Neural progenitor cell (in vitro differentiated cells): ENCODE measurements around the gene NR2F1-AS1. TPM values are rescaled to one million over a fixed set of nuclear protein-coding genes. Genes with fewer than 3 reads are reported as not detected.

Experiments
- DNase-seq: peaks from one replicate; pipeline ENCODE4 v3.0.0-alpha.2; 2016; ENCODE audit warnings: low spot score
- H2AFZ ChIP-seq: fragments of 200-600 bp; sonication (generic); replicated peaks from 2 replicates; pipeline ENCODE4 v1.6.1; 2016; ENCODE audit warnings: antibody characterized with exemption
- H3F3A ChIP-seq: fragments of 200-600 bp; sonication (generic); 2 replicates; pipeline ENCODE4 v1.6.1; 2016; ENCODE audit warnings: antibody characterized with exemption, low read depth
- H3K27ac ChIP-seq: fragments of 200-600 bp; sonication (generic); 2 replicates; pipeline ENCODE4 v1.5.1; 2016; ENCODE audit warnings: mild to moderate bottlenecking
- H3K27me3 ChIP-seq: fragments of 200-600 bp; sonication (generic); 2 replicates; pipeline ENCODE4 v1.6.1; 2016; ENCODE audit warnings: mild to moderate bottlenecking, moderate library complexity
- H3K36me3 ChIP-seq: fragments of 200-600 bp; sonication (generic); 2 replicates; pipeline ENCODE4 v1.5.1; 2016
- H3K4me1 ChIP-seq: fragments of 200-600 bp; sonication (generic); 2 replicates; pipeline ENCODE4 v1.6.1; 2016; ENCODE audit warnings: mixed run types
- H3K4me2 ChIP-seq: fragments of 200-600 bp; sonication (generic); 2 replicates; pipeline ENCODE4 v1.6.1; 2016
- H3K4me3 ChIP-seq: fragments of 200-600 bp; sonication (generic); 2 replicates; pipeline ENCODE4 v1.5.1; 2016
- H3K79me2 ChIP-seq: fragments of 200-600 bp; sonication (generic); 2 replicates; pipeline ENCODE4 v1.6.1; 2016; ENCODE audit warnings: low read depth
- H3K9ac ChIP-seq: fragments of 200-600 bp; sonication (generic); 2 replicates; pipeline ENCODE4 v1.6.1; 2016
- H3K9me3 ChIP-seq: fragments of 200-600 bp; sonication (generic); 2 replicates; pipeline ENCODE4 v1.5.1; 2016; ENCODE audit warnings: low read depth
- H4K20me1 ChIP-seq: fragments of 200-600 bp; sonication (generic); 2 replicates; pipeline ENCODE4 v1.6.1; 2016; ENCODE audit warnings: low read depth
- H3K27ac Mint-ChIP-seq: 3 replicates; pipeline ENCODE4 v1.8.0; 2021; ENCODE audit warnings: mixed read lengths
- H3K27me3 Mint-ChIP-seq: 2 replicates; pipeline ENCODE4 v1.8.0; 2022; ENCODE audit warnings: low read depth, mild to moderate bottlenecking, inconsistent platforms, moderate library complexity, mixed read lengths; ENCODE audit not compliant: insufficient read depth
- H3K36me3 Mint-ChIP-seq: 3 replicates; pipeline ENCODE4 v1.8.0; 2021; ENCODE audit warnings: mixed read lengths
- H3K4me1 Mint-ChIP-seq: 3 replicates; pipeline ENCODE4 v1.8.0; 2021; ENCODE audit warnings: mixed read lengths
- H3K4me3 Mint-ChIP-seq: 3 replicates; pipeline ENCODE4 v1.8.0; 2021; ENCODE audit warnings: mild to moderate bottlenecking, moderate library complexity, mixed read lengths
- H3K9me3 Mint-ChIP-seq: 3 replicates; pipeline ENCODE4 v1.8.0; 2020; ENCODE audit warnings: mixed read lengths
- CTCF ChIP-seq: fragments of 200-600 bp; sonication (generic); IDR thresholded peaks from 2 replicates; pipeline ENCODE4 v1.5.1; 2017; ENCODE audit warnings: antibody characterized with exemption, mild to moderate bottlenecking
- EZH2 ChIP-seq: fragments of 200-600 bp; sonication (generic); IDR thresholded peaks from 2 replicates; pipeline ENCODE4 v1.6.1; 2017; ENCODE audit warnings: antibody characterized with exemption, mild to moderate bottlenecking, moderate library complexity
- EZH2phosphoT487 ChIP-seq: fragments of 200-600 bp; sonication (generic); IDR thresholded peaks from 2 replicates; pipeline ENCODE4 v1.6.1; 2017; ENCODE audit warnings: antibody characterized with exemption
- total RNA-seq: library from RNA; depleted of rRNA; stranded (reverse); fragments of >200 nt; gene quantifications from 2 replicates; pipeline ENCODE4 v1.2.3, GENCODE V29; 2015; ENCODE audit warnings: low replicate concordance

NR2F1-AS1 gene
- total RNA-seq, 1 donor from 2014 or later = 9.3 TPM

GRCh38 chr5:93611273-93611975 lies 30.4 kb upstream of the NR2F1-AS1 start:
- DNase-seq = no peak
- peaks cover 21% of the 10 kb centered on the region for H3K4me1 ChIP-seq
- H3K4me1 Mint-ChIP-seq = peaks cover 81% of the 10 kb centered on the region
- H3K27me3 Mint-ChIP-seq = peaks cover 63% of the 10 kb centered on the region
- H3K79me2 ChIP-seq = no peaks in the 10 kb centered on the region
- no peaks in the 10 kb centered on the region for H3K36me3 ChIP-seq
- no peak overlapping the region for H3K9ac ChIP-seq
- H3K27ac ChIP-seq = no peak overlapping the region
- no peak overlapping the region for H3K27ac Mint-ChIP-seq
- no peaks in the 10 kb centered on the region for H3K9me3 Mint-ChIP-seq
- H3F3A ChIP-seq = peaks cover 47% of the 10 kb centered on the region
- peak overlapping the region; percentile 16 for H3K4me3 ChIP-seq
- H3K9me3 ChIP-seq = no peaks in the 10 kb centered on the region
- H2AFZ ChIP-seq = no peak overlapping the region
- peak overlapping the region; percentile 82 for H3K4me3 Mint-ChIP-seq
- H4K20me1 ChIP-seq = peaks cover 67% of the 10 kb centered on the region
- H3K36me3 Mint-ChIP-seq = no peaks in the 10 kb centered on the region
- H3K27me3 ChIP-seq = peaks cover 100% of the 10 kb centered on the region
- peak; percentile 74 for TF ChIP-seq EZH2
- no peak for TF ChIP-seq CTCF
- H3K4me2 ChIP-seq = peak overlapping the region; percentile 69

- H3K4me2 ChIP-seq = no peak overlapping the region
- peak; percentile 30 for DNase-seq
Observed at GRCh38 chr5:93610581-93611272, 29.7 kb upstream of the NR2F1-AS1 start.

GRCh38 chr5:93609762-93610161 lies 28.7 kb upstream of the NR2F1-AS1 start:
- H3K4me3 ChIP-seq = no peak overlapping the region
- Mint-ChIP-seq H3K9me3 (no peaks in the 10 kb centered on the region), H3K27me3 (peaks cover 67% of the 10 kb centered on the region), H3K36me3 (no peaks in the 10 kb centered on the region), H3K4me1 (peaks cover 80% of the 10 kb centered on the region), H3K4me3 (no peak overlapping the region), H3K27ac (no peak overlapping the region)
- peaks cover 66% of the 10 kb centered on the region for H4K20me1 ChIP-seq
- H3K79me2 ChIP-seq = no peaks in the 10 kb centered on the region
- TF ChIP-seq EZH2phosphoT487 = peak; percentile 17
- TF ChIP-seq CTCF = no peak
- peak; percentile 76 for TF ChIP-seq EZH2
- no peak overlapping the region for H3K27ac ChIP-seq
- no peaks in the 10 kb centered on the region for H3K36me3 ChIP-seq
- no peak overlapping the region for H3K9ac ChIP-seq
- no peak overlapping the region for H2AFZ ChIP-seq
- peaks cover 41% of the 10 kb centered on the region for H3F3A ChIP-seq
- no peaks in the 10 kb centered on the region for H3K9me3 ChIP-seq
- H3K4me1 ChIP-seq = peaks cover 21% of the 10 kb centered on the region
- DNase-seq = no peak
- H3K4me2 ChIP-seq = no peak overlapping the region
- peaks cover 100% of the 10 kb centered on the region for H3K27me3 ChIP-seq

More at GRCh38 chr5:93610581-93611272, 29.7 kb upstream of the NR2F1-AS1 start:
- no peaks in the 10 kb centered on the region for H3K79me2 ChIP-seq
- no peak overlapping the region for H3K27ac ChIP-seq
- H3K36me3 ChIP-seq = no peaks in the 10 kb centered on the region
- no peaks in the 10 kb centered on the region for H3K9me3 ChIP-seq
- no peak overlapping the region for H2AFZ ChIP-seq
- Mint-ChIP-seq H3K36me3 (no peaks in the 10 kb centered on the region), H3K27me3 (peaks cover 63% of the 10 kb centered on the region), H3K4me1 (peaks cover 79% of the 10 kb centered on the region), H3K9me3 (no peaks in the 10 kb centered on the region), H3K4me3 (no peak overlapping the region), H3K27ac (no peak overlapping the region)
- H3K4me1 ChIP-seq = peaks cover 21% of the 10 kb centered on the region
- TF ChIP-seq EZH2phosphoT487 (peak; percentile 63), CTCF (no peak), EZH2 (peak; percentile 5)
- peaks cover 100% of the 10 kb centered on the region for H3K27me3 ChIP-seq
- no peak overlapping the region for H3K9ac ChIP-seq
- no peak overlapping the region for H3K4me3 ChIP-seq
- H3F3A ChIP-seq = peaks cover 41% of the 10 kb centered on the region
- H4K20me1 ChIP-seq = peaks cover 63% of the 10 kb centered on the region
